Left forelimb (tissue), 1 donor: ENCODE measurements around the gene DNER.
"Not testable (repeated sequence)": the region's sequence is repeated elsewhere in the genome, so short reads cannot be mapped to it uniquely, and the experiment has no call there.

Experiments used
- DNase-seq: peaks from one replicate; pipeline ENCODE4 v3.0.0-alpha.2; 2018; ENCODE audit warnings: low spot score

Gene DNER

DNA sequence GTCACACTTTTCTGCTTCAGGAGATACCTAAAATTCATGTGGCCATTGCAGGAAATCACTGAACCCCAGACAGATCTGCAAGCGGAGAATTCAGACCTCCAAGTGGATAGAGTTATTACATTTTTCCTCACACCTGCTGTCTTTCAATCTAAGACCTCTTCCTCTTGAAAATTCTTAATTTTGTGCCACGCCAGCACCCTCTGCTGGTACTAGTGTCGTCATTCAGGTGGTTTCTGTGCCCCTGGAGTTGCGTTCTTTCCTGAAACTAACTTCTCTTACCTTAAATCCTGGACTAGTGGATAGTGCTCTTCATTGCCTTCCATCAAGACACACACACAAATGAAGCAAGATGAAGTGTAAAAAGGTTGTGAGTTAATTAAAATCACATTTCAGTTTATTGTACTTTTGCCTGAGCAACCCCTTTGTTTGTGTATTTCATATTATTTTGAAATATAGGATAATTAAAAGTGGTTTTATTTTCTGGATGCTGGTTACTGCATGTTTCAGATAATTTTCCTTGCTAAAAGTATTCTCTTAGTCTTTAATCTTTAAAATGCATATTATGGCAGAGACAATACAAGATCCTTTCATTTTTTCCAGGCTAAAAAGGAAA, 1.6 kb upstream of the DNER start:
- no peak for DNase-seq

GRCh38 chr2:229714736-229715541, 584 bp upstream of the DNER start:
- peak; percentile 77 for DNase-seq

DNA sequence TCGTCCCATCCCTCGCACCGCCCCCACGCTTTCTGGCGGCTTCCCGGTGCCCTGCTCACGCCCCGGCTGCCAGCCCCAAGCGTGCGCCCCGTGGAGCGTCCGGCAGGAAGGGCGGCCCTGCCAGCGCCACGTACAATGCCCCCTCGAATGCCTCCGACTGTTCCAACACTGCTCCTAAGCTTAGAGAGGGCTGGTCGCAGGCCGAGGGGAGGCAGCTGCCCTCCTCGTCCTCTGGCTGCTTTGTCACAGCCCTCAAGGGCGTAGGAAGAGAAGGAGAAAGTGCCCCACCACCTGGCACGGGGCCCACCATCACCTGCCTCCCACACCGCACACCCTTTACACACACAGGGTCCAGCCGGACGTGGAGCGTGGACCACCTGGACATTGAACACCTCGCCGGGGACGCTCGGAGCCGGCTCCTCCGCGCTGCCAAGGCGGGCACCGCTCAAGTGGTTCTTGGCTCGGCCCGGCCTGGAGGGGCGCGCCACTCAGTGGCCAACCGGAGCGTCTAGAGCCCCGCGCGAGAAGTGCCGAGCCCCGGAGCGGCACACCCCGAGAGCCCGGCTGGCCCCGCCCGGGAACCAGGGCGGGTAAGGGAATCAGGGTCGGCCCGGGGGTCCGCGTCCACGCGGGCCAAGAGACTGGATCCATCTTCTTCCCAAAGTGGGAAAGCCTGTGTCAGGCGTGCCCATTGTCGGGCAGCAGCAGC, 830 bp downstream of the DNER start:
- DNase-seq: no peak

DNA sequence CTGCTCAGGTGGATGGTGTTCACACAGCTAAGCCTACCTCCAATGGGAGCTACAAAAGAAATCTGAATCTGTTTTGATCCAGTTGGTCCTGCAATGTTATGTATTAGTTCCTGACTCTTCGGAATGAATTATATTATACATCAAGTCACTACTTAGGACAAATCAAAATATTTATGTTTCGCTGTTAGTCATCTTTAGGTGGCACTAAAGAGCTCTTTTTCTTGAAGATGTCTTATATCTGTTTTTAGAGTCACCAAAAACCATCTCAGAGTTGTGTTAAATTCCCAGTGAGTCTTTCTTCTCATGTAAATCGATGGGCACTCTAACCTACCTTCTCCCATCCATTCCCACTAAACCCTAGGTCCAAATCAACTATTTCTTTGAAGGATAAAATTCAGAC, 2.2 kb downstream of the DNER start:
- no peak for DNase-seq

- DNase-seq: no peak
Measured at GRCh38 chr2:229708335-229708734, 6.0 kb downstream of the DNER start.

DNA sequence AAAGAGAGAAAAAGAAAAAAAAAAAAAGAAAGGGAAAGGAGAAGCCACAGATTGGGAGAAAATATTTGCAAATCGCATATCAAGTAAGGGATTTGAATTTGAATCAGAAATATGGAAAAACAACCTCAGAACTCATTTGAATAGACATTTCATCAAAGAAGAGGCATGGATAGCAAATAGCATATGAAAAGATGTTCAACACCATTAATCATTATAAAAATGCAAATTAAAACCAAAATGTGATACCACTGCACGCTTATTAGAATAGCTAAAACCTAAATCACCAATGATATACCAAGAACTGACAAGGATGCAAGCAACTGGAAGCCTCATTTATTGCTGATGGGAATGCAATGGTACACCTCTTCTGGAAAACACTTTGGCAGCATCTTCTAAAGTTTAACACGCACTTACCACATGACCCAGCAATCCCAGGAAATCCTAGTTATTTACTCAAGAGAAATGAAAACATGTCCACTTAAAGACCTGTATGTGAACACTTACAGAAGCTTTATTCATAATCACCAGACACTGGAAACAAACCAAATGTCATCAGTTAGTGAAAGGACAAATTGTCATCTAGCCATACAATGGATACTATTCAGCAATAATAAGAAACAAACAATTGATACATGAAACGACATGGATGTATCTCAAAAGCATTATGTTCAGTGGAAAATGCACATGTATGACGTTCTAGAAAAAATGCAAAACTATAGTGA, 10.3 kb downstream of the DNER start:
- no peak for DNase-seq

DNA sequence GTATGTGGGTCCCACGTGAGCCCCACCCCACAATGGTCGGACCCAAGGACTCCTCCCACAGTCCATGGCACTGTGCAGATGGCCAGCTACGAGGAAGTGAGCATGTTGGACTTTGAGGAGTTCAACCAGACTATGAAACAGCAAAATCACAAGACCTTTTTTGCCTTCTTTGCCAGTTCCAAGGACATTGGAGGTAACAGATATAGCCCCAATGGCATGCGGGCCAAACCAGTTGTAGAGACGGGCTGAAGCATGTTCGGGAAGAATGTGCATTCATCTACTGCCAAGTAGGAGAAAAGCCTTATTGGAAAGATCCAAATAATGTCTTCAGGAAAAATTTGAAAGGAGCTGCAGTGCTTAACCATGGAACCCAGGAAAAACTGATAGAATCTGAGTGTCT, 12.6 kb downstream of the DNER start:
- DNase-seq: no peak

- DNase-seq: no peak
Measured at GRCh38 chr2:229701062-229701461, 13.3 kb downstream of the DNER start.

DNA sequence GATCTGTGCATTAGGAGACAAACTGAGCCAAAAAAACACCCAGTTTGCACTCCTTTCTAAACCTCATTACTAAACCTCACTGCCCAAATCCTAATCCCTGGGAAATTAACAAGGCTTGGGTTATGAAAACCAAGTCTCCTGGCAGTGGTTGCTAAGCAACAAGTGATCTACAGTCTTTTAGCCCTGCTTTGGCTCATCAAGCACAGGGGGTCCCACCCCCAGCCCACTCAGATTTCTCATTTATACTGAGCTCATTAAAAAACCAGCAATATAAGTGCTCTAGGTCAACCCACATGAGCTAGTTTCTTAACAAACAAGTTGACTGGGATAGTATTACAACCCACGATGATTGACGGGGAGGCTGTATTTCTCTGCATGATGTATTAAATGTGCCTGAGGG, 18.4 kb downstream of the DNER start:
- DNase-seq: no peak

GRCh38 chr2:229693845-229694244, 20.5 kb downstream of the DNER start:
- DNase-seq: not testable (repeated sequence)

GRCh38 chr2:229691631-229692030, 22.7 kb downstream of the DNER start:
- DNase-seq: no peak

DNA sequence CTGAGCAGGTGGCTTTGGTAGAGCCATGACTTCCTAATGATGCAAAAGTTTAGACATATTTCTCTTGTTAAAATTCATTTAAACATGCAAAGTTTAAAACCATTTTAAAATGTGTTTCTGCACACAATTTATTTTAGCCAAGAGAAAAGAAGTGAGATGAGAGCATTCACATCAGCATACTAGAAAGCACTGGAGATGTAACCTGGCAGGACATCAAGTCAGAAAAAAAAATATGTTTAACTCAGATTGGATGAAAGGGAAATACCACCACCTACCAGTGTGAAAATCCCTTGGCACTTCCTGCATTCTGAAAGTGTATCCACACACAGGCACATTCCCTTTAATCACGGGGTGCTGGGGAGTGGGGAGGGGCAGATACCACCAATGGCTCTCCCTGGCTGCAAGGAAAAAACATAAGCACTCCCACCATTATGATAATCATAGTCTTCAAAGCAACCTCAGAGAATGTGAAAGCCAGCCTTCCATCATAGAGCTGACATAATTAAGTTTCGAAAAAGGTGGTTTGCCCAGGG, 25.0 kb downstream of the DNER start:
- DNase-seq: no peak

DNA sequence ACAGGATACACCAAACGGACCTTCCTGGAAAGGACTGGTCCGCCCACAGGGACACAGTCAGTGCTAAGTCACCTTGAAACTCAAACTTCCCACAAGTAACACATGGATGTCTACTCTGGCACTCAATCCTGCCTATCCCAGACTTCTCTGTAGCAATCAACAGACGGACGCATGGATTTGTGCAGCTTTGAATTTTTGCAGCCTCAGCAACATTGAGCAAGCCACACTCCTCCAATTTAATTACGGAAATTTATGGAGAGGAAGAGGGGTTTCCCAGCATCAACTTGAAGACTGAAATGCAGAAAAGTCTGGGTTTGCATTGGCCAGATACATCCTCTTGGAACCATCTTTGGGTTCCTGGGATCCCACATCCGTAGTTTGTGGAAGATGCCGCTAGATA, 26.2 kb downstream of the DNER start:
- no peak for DNase-seq

DNA sequence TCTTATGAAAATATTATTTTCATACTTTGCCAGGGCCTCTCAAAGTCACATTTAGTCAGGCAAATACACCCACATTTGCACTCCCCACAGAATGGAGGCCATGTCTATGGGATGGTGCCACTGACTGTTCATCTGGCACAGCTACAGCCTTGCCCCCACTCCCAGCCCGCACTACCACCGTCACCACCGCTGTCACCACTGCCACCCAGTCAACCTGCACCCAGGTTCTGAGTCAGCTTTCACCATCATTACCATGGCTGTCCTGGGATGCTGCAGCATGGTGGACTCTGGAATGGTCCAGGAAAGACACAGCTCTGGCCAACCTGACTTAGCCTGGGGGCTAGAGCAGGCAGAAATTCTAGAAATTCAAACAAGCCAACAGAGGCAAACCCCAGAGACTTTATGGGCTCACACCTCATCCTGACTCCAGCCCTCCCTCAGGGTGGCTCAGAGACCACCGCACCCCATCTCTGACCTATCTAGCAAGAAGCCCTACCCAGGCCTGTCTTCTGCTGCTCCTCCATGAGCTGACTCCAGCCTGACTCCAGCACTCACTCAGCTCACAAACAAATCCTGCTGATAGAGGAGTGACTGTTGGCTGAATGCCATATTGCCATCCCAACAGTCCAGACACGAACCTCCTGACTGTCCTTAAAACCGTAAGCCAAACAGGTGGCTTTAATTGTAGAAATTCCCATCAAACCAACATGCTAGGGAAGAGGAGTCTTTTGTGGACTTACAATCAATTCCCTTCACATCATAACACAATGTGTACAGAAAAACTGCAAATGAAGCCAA, 28.0 kb downstream of the DNER start:
- no peak for DNase-seq

GRCh38 chr2:229684942-229685562, 29.3 kb downstream of the DNER start:
- no peak for DNase-seq

GRCh38 chr2:229679393-229680125, 34.8 kb downstream of the DNER start:
- no peak for DNase-seq

- DNase-seq: no peak
Measured at GRCh38 chr2:229675569-229675968, 38.8 kb downstream of the DNER start.

GRCh38 chr2:229674830-229675530, 39.4 kb downstream of the DNER start:
- DNase-seq: no peak

DNA sequence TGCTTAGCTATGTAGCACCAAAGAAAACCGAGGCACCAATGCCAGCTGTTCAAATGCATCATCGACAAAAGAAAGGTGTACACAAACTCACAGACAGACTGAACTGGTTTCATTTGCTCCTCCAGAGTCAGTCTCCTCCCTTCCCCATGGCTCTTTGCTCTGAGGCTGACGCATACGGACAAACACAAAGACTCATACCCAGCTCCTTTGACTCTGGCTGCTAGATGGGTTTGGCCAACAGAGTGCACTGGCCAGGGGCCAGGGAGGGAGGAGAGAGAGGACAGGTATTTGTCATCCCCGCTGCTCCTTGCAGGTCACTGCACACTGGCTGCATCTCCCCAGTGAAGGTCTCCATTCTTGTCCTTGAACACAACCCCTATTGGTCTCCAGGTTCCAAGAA, 40.7 kb downstream of the DNER start:
- no peak for DNase-seq

GRCh38 chr2:229672021-229672420, 42.3 kb downstream of the DNER start:
- no peak for DNase-seq
